ENCODE measurements around the gene SRSF1.

GRCh38 chr17:57979076-57979475, 28.0 kb downstream of the SRSF1 start:
- no peak for TF ChIP-seq POLR2A (IDR thresholded peaks at IDR 0.05; ENCODE audit: low read depth, low read length)
- no peak for TF ChIP-seq POLR2AphosphoS5 (IDR thresholded peaks at IDR 0.05; ENCODE audit: low read depth, low read length)
- TF ChIP-seq TAF1 (IDR thresholded peaks at IDR 0.05; ENCODE audit: low read depth, low read length), result no peak
- TF ChIP-seq SPI1 (IDR thresholded peaks at IDR 0.05; ENCODE audit: low read depth, low read length), result no peak
- TF ChIP-seq POU2F2 (IDR thresholded peaks at IDR 0.05; ENCODE audit: low read depth, low read length), result no peak
- TF ChIP-seq PAX5 (IDR thresholded peaks at IDR 0.05; ENCODE audit: insufficient read depth, low read length, severe bottlenecking), result no peak
